ENCODE results near the gene CSK.

Gene CSK

GRCh38 chr15:74826364-74826819 lies 44.5 kb downstream of the CSK start, which contains the start of gene CPLX3:
Gene CPLX3 (plus strand): TSS chr15:74826627. CDS start chr15:74826704, 77 bp downstream.
- TF ChIP-seq POLR2A (IDR thresholded peaks at IDR 0.05; ENCODE audit: low read depth, low read length): no peak
- DNase-seq (ENCODE audit: insufficient read length, low spot score): no peak
- FAIRE-seq: no peak

DNA sequence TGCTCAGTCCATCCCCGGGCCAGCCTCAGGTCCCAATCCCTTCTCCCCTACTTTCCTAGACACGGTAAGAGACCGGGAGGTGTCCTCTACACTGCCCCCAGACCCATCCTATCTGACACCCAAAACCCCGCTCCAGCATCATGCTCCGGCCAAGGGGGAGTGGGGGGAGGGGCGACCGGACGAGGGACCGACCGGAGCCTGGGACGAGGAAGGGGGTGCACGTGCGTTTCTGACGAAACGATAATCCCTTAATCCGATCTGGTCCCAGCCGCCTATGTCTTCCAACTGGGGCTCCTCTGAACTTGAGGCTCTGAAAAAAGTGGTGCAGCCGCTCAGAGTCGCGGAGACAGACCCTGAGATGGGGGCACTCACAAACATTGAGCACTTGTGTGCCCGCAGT lies 45.0 kb downstream of the CSK start:
- FAIRE-seq (no peak), DNase-seq (ENCODE audit: insufficient read length, low spot score) (no peak)
- TF ChIP-seq POLR2A (IDR thresholded peaks at IDR 0.05; ENCODE audit: low read depth, low read length): no peak

- FAIRE-seq: no peak
- no peak for DNase-seq (ENCODE audit: insufficient read length, low spot score)
- no peak for TF ChIP-seq POLR2A (IDR thresholded peaks at IDR 0.05; ENCODE audit: low read depth, low read length)
Measured at GRCh38 chr15:74827614-74828013, 45.7 kb downstream of the CSK start.

DNA sequence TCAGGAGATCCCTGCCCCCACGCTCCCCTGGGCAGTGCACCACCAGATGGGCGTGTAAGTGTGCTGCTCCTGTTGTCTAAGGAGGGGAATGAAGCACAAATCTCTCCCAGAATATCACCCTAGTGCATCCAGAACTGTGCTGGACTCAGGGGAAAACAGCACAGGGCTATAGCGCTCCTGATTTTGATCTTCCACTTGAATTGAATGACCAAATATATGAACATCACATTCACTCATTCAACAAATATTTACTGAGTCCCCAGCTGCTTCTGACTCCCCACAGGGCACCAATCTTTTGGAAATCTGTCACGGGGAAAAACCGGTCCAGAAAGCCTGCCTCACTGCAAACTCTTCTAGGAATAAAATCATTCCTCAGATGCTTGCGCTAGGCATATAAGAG lies 47.0 kb downstream of the CSK start:
- FAIRE-seq (no peak), DNase-seq (ENCODE audit: insufficient read length, low spot score) (peak; percentile 49)
- no peak for TF ChIP-seq POLR2A (IDR thresholded peaks at IDR 0.05; ENCODE audit: low read depth, low read length)

GRCh38 chr15:74829486-74829885 lies 47.6 kb downstream of the CSK start:
- no peak for TF ChIP-seq POLR2A (IDR thresholded peaks at IDR 0.05; ENCODE audit: low read depth, low read length)
- DNase-seq (ENCODE audit: insufficient read length, low spot score) (peak; percentile 84), FAIRE-seq (no peak)

DNA sequence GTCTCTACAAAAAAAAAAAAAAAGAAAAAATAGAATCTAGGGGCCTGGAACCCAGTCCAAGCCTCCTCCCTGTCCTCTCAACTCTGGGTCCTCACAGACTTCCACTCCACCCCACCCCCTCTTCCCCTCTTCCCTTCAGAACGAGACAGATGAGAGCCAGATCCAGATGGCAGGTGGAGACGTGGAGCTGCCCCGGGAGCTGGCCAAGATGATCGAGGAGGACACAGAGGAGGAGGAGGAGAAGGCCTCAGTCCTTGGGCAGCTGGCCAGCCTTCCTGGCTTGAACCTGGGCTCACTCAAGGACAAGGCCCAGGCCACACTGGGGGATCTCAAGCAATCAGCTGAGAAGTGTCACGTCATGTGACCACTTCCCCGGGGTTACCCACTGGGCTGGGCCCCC lies 48.1 kb downstream of the CSK start:
- DNase-seq (ENCODE audit: insufficient read length, low spot score) (no peak), FAIRE-seq (no peak)
- no peak for TF ChIP-seq POLR2A (IDR thresholded peaks at IDR 0.05; ENCODE audit: low read depth, low read length)

- no peak for DNase-seq (ENCODE audit: insufficient read length, low spot score)
- no peak for TF ChIP-seq POLR2A (IDR thresholded peaks at IDR 0.05; ENCODE audit: low read depth, low read length)
- no peak for FAIRE-seq
Measured at GRCh38 chr15:74830868-74831267, 49.0 kb downstream of the CSK start.

DNA sequence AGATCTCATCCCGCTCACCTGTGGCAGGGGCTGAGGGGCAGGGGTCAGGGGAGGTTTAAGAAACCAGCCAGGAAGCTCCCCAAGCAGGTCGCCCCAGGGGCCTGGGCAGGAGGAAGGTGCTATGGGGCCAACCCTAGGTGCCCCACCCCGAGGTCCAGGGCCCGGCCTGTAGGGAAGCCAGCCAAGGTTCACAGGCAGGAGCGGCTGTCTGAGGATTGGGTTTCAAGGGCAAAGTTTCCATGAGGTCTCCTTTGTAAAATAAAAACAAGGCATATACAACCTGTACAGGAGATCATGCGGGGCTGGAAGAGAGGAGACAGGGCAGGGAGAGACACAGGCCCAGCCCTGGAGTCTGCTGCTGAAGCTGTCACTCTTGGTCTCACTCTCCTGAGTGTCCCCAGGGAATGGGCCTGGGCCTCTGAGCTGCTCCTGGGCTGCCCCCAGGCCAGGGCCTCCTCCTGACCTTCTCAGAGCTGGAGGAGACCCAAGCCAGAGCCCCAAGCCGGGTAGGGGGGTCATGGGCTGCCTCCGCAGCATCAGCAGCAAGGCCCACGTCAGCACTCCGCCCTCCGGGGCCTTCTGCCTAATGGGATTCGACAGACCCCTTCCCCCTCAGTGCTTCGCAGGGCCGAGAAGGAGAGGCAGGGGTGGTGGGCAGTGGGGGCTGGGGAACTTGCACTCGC lies 50.1 kb downstream of the CSK start:
- no peak for TF ChIP-seq POLR2A (IDR thresholded peaks at IDR 0.05; ENCODE audit: low read depth, low read length)
- FAIRE-seq: no peak
- DNase-seq (ENCODE audit: insufficient read length, low spot score): no peak

GRCh38 chr15:74832826-74833225 lies 50.9 kb downstream of the CSK start:
- DNase-seq (ENCODE audit: insufficient read length, low spot score) (no peak), FAIRE-seq (no peak)
- no peak for TF ChIP-seq POLR2A (IDR thresholded peaks at IDR 0.05; ENCODE audit: low read depth, low read length)

DNA sequence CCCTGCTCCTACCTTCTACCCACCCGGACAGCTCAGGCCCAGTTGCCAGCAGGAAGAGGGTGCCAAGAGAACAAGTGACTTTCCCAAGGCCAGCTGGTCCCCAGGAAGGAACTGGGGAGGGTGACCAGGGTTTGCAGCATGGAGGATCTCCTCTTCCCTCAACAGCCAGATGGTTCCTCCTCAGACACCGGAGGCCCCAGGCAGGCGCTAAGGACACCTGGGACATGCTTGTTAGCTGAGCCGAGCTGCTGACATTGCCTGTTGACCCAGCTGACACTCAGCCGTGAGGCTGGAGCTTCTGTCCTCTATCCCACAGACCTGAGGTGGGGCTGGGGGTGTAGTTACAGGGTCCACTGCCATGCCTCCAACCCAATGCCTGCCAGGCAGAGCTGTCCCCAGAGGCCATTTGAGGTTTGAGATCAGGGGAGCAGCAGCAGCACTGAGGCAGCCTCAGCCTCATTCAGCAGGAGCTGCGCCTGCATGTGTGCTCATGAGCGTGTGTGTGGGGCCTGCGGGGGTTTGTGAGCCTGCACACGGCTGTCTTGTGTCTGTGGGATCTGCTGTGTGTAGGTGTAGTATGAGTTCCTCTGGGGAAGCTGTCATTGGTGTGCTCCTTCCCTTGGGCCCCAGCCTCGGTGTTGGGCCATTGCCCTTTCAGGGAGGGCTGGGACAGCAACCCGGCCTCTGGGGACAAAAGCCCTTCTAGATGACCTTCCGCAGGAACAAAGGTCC lies 51.7 kb downstream of the CSK start:
- DNase-seq (ENCODE audit: insufficient read length, low spot score) (no peak), FAIRE-seq (no peak)
- TF ChIP-seq POLR2A (IDR thresholded peaks at IDR 0.05; ENCODE audit: low read depth, low read length): no peak

DNA sequence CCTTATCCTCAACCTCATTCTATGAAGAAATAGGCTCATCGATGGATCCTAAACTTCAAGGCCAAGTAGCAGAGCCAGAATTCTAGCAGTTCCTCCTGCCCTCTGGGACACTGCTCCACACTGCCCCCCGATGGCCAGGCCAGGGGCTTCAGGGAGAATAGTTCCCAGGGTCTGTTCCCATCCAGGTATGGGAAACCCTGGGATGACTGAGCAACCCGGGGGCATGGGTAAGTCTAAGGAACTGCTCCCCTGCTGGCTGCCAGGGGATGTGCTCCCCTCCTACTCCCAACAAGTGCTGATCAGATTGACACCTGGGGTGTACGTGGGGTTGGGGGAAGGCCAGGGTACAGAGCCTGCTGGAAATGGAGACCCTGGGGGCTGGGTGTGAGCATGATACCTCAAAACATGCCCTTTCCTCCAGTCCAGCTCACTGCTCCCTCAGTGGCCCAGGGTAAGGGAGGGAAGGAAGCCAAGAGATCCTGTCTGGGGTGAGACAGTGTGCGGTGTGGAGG lies 53.5 kb downstream of the CSK start:
- FAIRE-seq: no peak
- DNase-seq (ENCODE audit: insufficient read length, low spot score): peak; percentile 70
- no peak for TF ChIP-seq POLR2A (IDR thresholded peaks at IDR 0.05; ENCODE audit: low read depth, low read length)

DNA sequence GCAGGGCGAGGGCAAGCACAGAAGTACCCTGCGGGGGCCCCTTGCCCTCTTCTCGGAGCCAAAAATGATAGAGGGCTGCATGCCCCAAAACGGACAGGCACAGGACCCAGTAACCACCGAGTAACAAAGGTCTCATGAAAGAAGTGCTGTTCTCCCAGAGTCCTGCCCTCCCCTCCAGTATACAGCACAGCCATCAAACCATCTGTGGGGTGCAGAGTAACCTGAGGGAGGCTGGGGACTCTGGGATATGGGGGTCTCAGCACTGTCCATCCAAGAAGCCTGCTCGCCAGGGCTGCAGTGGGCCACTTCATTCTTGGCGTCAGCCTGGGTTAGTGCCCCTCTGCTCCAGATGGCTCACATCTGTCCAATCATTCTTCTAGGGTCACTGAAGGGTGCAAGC lies 55.0 kb downstream of the CSK start:
- FAIRE-seq (no peak), DNase-seq (ENCODE audit: insufficient read length, low spot score) (no peak)
- TF ChIP-seq POLR2A (IDR thresholded peaks at IDR 0.05; ENCODE audit: low read depth, low read length): no peak

DNA sequence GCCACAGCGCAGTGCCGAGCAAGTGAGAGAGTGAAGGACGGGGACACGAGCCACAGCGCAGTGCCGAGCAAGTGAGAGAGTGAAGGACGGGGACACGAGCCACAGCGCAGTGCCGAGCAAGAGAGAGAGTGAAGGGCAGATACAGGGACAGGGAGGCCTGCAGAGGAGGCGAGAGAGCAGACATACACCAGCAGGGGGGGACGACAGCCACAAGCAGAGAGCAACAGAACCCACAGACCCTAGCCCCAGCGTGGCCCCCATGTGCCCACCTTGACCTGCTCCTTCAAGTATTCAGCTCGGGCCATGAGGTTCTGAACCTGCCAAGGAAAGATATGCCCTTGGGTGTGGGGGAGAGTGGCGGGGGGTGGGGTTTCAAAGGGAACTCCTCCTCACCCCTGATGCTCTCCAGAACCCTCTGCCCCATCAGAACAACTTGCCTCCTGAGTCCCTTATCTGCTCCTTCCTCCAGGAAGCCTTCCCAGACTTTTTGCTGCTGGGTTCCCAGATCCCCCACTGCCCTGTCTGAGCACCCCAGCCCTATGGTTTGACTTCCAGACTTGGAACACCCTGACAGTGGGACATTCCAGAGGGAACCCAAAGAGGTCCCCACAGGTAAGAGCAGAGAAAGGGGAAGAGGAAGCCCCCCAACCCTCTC lies 55.7 kb downstream of the CSK start:
- TF ChIP-seq POLR2A (IDR thresholded peaks at IDR 0.05; ENCODE audit: low read depth, low read length): no peak
- FAIRE-seq: no peak
- DNase-seq (ENCODE audit: insufficient read length, low spot score): no peak

- no peak for FAIRE-seq
- no peak for DNase-seq (ENCODE audit: insufficient read length, low spot score)
- TF ChIP-seq POLR2A (IDR thresholded peaks at IDR 0.05; ENCODE audit: low read depth, low read length): no peak
Measured at GRCh38 chr15:74838137-74838516, 56.2 kb downstream of the CSK start.
